Keratinocyte (primary cell): ENCODE data around the gene SH2D3C.

ENCODE experiments used
- CTCF ChIP-seq, 3 experiments: IDR thresholded peaks in 1 of 3; conservative IDR thresholded peaks in 1 of 3; optimal IDR thresholded peaks in 1 of 3; 2 replicates in 2 of 3; 3 replicates in 1 of 3; pipeline versions ENCODE3 to v1.5.1; 2011; ENCODE audit warnings: low read length in 3 of 3, mild to moderate bottlenecking in 3 of 3, moderate library complexity in 2 of 3, control low read depth in 1 of 3, inconsistent platforms in 1 of 3; ENCODE audit not compliant: insufficient read depth in 2 of 3; ENCODE audit errors: extremely low read depth in 1 of 3
- EZH2 ChIP-seq: IDR thresholded peaks from one replicate; pipeline ENCODE4 v1.6.1; 2012; ENCODE audit warnings: inconsistent platforms, mild to moderate bottlenecking, low read length, moderate library complexity

GRCh38 chr9:127791085-127791484, 12.6 kb upstream of the SH2D3C start:
- TF ChIP-seq CTCF (optimal IDR thresholded peaks at IDR 0.05 in 1 of 3, IDR thresholded peaks at IDR 0.05 in 1 of 3, conservative IDR thresholded peaks at IDR 0.05 in 1 of 3; ENCODE audit: extremely low read depth in 1 of 3, insufficient read depth in 2 of 3, low read length in 3 of 3), result peak in 1 of 3 experiments; percentile 9
- TF ChIP-seq EZH2, result no peak
